ENCODE results near the gene PYDC1. TPM values are rescaled to one million over a fixed set of nuclear protein-coding genes. Genes with fewer than 3 reads are reported as not detected.

Gene PYDC1
- total and polyA plus RNA-seq, 2 of the 8 experiments (the other 6 are each of a cell fraction or from before 2014, with no cell fraction given) = 3.5 to 11.1 TPM

DNA sequence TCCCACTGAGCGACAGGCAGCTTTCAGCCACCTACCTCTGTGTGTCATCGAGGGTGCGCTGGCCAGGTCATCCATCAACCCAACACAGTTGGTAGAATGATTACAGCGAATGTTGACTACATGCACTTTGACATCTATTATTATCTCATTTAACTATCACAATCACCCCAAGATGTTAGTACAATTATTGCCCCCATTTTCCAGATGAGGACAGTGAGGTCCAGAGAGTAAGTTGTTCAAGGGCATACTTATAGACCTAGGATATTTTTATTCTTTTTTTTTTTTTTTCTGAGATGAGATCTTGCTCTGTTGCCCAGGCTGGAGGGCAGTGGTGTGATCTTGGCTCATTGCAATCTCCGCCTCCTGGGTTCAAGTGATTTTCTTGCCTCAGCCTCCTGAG lies 34.5 kb upstream of the PYDC1 start (continued):
- no peak for TF ChIP-seq CHD7 (IDR thresholded peaks at IDR 0.05; ENCODE audit: insufficient replicate concordance, low read length)
- TF ChIP-seq TCF12 (IDR thresholded peaks at IDR 0.05; ENCODE audit: low read depth, low read length) = no peak

All from H1 (cell line).